22Rv1 (cell line): ENCODE data around the gene ITGB7.

ENCODE experiments used
- H3K27ac ChIP-seq: fragments of 450-650 bp; 2 replicates; pipeline ENCODE4 v1.5.1; 2017
- CTCF ChIP-seq: fragments of 450-650 bp; IDR thresholded peaks from 2 replicates; pipeline ENCODE4 v1.5.1; 2017; ENCODE audit warnings: mild to moderate bottlenecking
- ZFX ChIP-seq: fragments of 450-650 bp; IDR thresholded peaks from 2 replicates; pipeline ENCODE4 v1.6.1; 2017; ENCODE audit warnings: antibody characterized with exemption, borderline replicate concordance

The ITGB7 gene

GRCh38 chr12:53174881-53175491, 32.1 kb downstream of the ITGB7 start:
- TF ChIP-seq ZFX (no peak), CTCF (peak; percentile 78)
- H3K27ac ChIP-seq = peak overlapping the region; percentile 53

GRCh38 chr12:53173085-53173715, 33.9 kb downstream of the ITGB7 start:
- TF ChIP-seq CTCF (no peak), ZFX (no peak)
- no peak overlapping the region for H3K27ac ChIP-seq

- TF ChIP-seq CTCF = no peak
- no peak for TF ChIP-seq ZFX
- peak overlapping the region; percentile 36; the same call in 1 of the 2 replicates for H3K27ac ChIP-seq
These were observed 34.7 kb downstream of the ITGB7 start for GRCh38 chr12:53172352-53172751.

GRCh38 chr12:53171725-53172329, 35.2 kb downstream of the ITGB7 start:
- no peak for TF ChIP-seq CTCF
- no peak for TF ChIP-seq ZFX
- peak overlapping the region; percentile 36 for H3K27ac ChIP-seq

- H3K27ac ChIP-seq = peak overlapping the region; percentile 36; the same call in 1 of the 2 replicates
These were observed 36.0 kb downstream of the ITGB7 start for GRCh38 chr12:53170876-53171724.

GRCh38 chr12:53170215-53170614, 36.8 kb downstream of the ITGB7 start:
- TF ChIP-seq ZFX = no peak
- no peak overlapping the region for H3K27ac ChIP-seq

More at GRCh38 chr12:53170876-53171724, 36.0 kb downstream of the ITGB7 start:
- no peak for TF ChIP-seq CTCF

GRCh38 chr12:53169644-53170043, 37.4 kb downstream of the ITGB7 start:
- no peak overlapping the region for H3K27ac ChIP-seq
- TF ChIP-seq ZFX = no peak
- no peak for TF ChIP-seq CTCF
